H1 (cell line): ENCODE results near the gene ASCC3. TPM values are rescaled to one million over a fixed set of nuclear protein-coding genes. Genes with fewer than 3 reads are reported as not detected.

Experiments used
- CTCF ChIA-PET: fragments of 300-600 bp; sonication (Branson Sonifier 250); formaldehyde crosslinking; loops from one replicate; lab custom pipeline; 2021; ENCODE audit not compliant: partially characterized antibody; lab: Charles Lee
- POLR2A ChIA-PET: fragments of 300-600 bp; sonication (Branson Sonifier 250); formaldehyde crosslinking; loops from one replicate; lab custom pipeline; 2021; ENCODE audit warnings: inconsistent platforms; ENCODE audit not compliant: partially characterized antibody; lab: Charles Lee
- DNase-seq, 2 experiments: peaks; one replicate each; pipeline versions ENCODE4 v3.0.0 to v3.0.0-alpha.2; 2010 to 2022; ENCODE audit warnings: low spot score in 2 of 2, low read depth in 1 of 2, mixed read lengths in 1 of 2
- FAIRE-seq: peaks from 2 replicates; lab custom pipeline; 2011; peaks lifted over from hg19 to GRCh38; lab: Jason Lieb, UNC
- H2AFZ ChIP-seq: 2 replicates; pipeline ENCODE4 v1.8.1; 2012; ENCODE audit warnings: low read length, inconsistent platforms
- H2AK5ac ChIP-seq: 2 replicates; pipeline ENCODE4 v1.6.1; 2013; ENCODE audit warnings: low read depth, low read length
- H2BK120ac ChIP-seq: replicated peaks from 2 replicates; pipeline ENCODE3; 2013; ENCODE audit warnings: low read depth, low read length, inconsistent platforms
- H2BK12ac ChIP-seq: 2 replicates; pipeline ENCODE4 v1.6.1; 2013; ENCODE audit warnings: low read depth, low read length
- H2BK15ac ChIP-seq: 2 replicates; pipeline ENCODE4 v1.6.1; 2013; ENCODE audit warnings: low read length
- H2BK20ac ChIP-seq: 2 replicates; pipeline ENCODE4 v1.6.1; 2013; ENCODE audit warnings: low read length
- H2BK5ac ChIP-seq: 2 replicates; pipeline ENCODE4 v1.6.1; 2013; ENCODE audit warnings: low read depth, low read length
- H3K14ac ChIP-seq: 2 replicates; pipeline ENCODE4 v1.6.1; 2013; ENCODE audit warnings: inconsistent platforms; ENCODE audit not compliant: insufficient read length
- H3K18ac ChIP-seq: 2 replicates; pipeline ENCODE4 v1.6.1; 2013; ENCODE audit warnings: low read length; ENCODE audit errors: extremely low read depth
- H3K23ac ChIP-seq: 2 replicates; pipeline ENCODE4 v1.6.1; 2013; ENCODE audit warnings: inconsistent platforms; ENCODE audit not compliant: insufficient read length
- H3K23me2 ChIP-seq: 2 replicates; pipeline ENCODE4 v1.6.1; 2013; ENCODE audit warnings: low read depth, low read length
- H3K27ac ChIP-seq: 2 replicates; pipeline ENCODE4 v1.6.1; 2011; ENCODE audit warnings: low read depth, low read length, inconsistent platforms
- H3K27me3 ChIP-seq, 4 experiments: replicated peaks in 1 of 4; 1 replicate in 1 of 4; 2 replicates in 3 of 4; pipeline versions ENCODE4 v1.6.1 to v1.8.1; 2011 to 2013; ENCODE audit warnings: low read length in 3 of 4, mild to moderate bottlenecking in 3 of 4, inconsistent platforms in 2 of 4, mixed read lengths in 2 of 4, moderate library complexity in 1 of 4; ENCODE audit not compliant: control insufficient read depth in 3 of 4, insufficient read depth in 3 of 4; ENCODE audit errors: extremely low read depth in 1 of 4
- H3K36me3 ChIP-seq, 4 experiments: 2 replicates each; pipeline versions ENCODE4 v1.6.1 to v1.8.1; 2011 to 2013; ENCODE audit warnings: mild to moderate bottlenecking in 4 of 4, low read length in 3 of 4, moderate library complexity in 2 of 4, control low read depth in 1 of 4, inconsistent platforms in 1 of 4; ENCODE audit not compliant: insufficient read depth in 4 of 4, control insufficient read depth in 2 of 4
- H3K4ac ChIP-seq: replicated peaks from 2 replicates; pipeline ENCODE3; 2013; ENCODE audit warnings: low read length, low read depth, mixed read lengths, inconsistent platforms; ENCODE audit not compliant: insufficient read length
- H3K4me1 ChIP-seq, 4 experiments: replicated peaks in 1 of 4; 1 replicate in 1 of 4; 2 replicates in 3 of 4; pipeline versions ENCODE4 v1.6.1 to v1.8.1; 2011 to 2013; ENCODE audit warnings: low read length in 3 of 4, inconsistent platforms in 2 of 4, mixed read lengths in 1 of 4; ENCODE audit not compliant: insufficient read depth in 4 of 4, control insufficient read depth in 3 of 4
- H3K4me2 ChIP-seq, 2 experiments: 2 replicates each; pipeline versions ENCODE4 v1.6.1 to v1.8.1; 2011 to 2013; ENCODE audit warnings: low read depth in 2 of 2, low read length in 2 of 2, control low read depth in 1 of 2, inconsistent platforms in 1 of 2, mild to moderate bottlenecking in 1 of 2; ENCODE audit not compliant: insufficient read depth in 1 of 2
- H3K4me3 ChIP-seq, 4 experiments: fragments of 200-600, 300-600 bp in 1 of 4; sonication (generic), shearing (Covaris generic), sonication (Bioruptor Twin) in 1 of 4; 2 replicates each; pipeline versions ENCODE4 v1.5.1 to v1.8.1; 2011 to 2016; ENCODE audit warnings: low read length in 4 of 4, low read depth in 3 of 4, control low read depth in 2 of 4, inconsistent platforms in 2 of 4, mild to moderate bottlenecking in 2 of 4, mixed read lengths in 1 of 4, moderate library complexity in 1 of 4; ENCODE audit not compliant: insufficient read depth in 2 of 4; ENCODE audit errors: extremely low read depth in 1 of 4
- H3K56ac ChIP-seq: replicated peaks from 2 replicates; pipeline ENCODE3; 2013; ENCODE audit warnings: low read depth, mild to moderate bottlenecking, mixed read lengths, low read length, inconsistent platforms; ENCODE audit not compliant: insufficient read length
- H3K79me1 ChIP-seq: 2 replicates; pipeline ENCODE4 v1.6.1; 2013; ENCODE audit warnings: low read depth, low read length, control low read depth
- H3K79me2 ChIP-seq, 2 experiments: 2 replicates each; pipeline versions ENCODE4 v1.6.1 to v1.8.1; 2012 to 2013; ENCODE audit warnings: low read length in 2 of 2, mild to moderate bottlenecking in 2 of 2, inconsistent platforms in 1 of 2; ENCODE audit not compliant: insufficient read depth in 2 of 2, control insufficient read depth in 1 of 2
- H3K9ac ChIP-seq, 4 experiments: replicated peaks in 1 of 4; 1 replicate in 1 of 4; 2 replicates in 3 of 4; pipeline versions ENCODE4 v1.6.1 to v1.8.1; 2011 to 2013; ENCODE audit warnings: low read depth in 3 of 4, low read length in 3 of 4, control low read depth in 2 of 4, mild to moderate bottlenecking in 2 of 4, moderate library complexity in 2 of 4, inconsistent platforms in 1 of 4; ENCODE audit errors: extremely low read depth in 1 of 4
- H3K9me3 ChIP-seq, 2 experiments: 2 replicates each; pipeline versions ENCODE4 v1.6.1 to v1.8.1; 2012 to 2013; ENCODE audit warnings: mild to moderate bottlenecking in 2 of 2, moderate library complexity in 2 of 2, control low read depth in 1 of 2, inconsistent platforms in 1 of 2, low read depth in 1 of 2, low read length in 1 of 2, mixed read lengths in 1 of 2; ENCODE audit not compliant: insufficient read depth in 2 of 2
- H4K20me1 ChIP-seq, 2 experiments: replicated peaks in 1 of 2; 2 replicates each; pipeline versions ENCODE3 to v1.8.1; 2011 to 2013; ENCODE audit warnings: inconsistent platforms in 2 of 2, low read length in 2 of 2, mild to moderate bottlenecking in 1 of 2; ENCODE audit not compliant: insufficient read depth in 2 of 2, control insufficient read depth in 1 of 2
- H4K5ac ChIP-seq: 2 replicates; pipeline ENCODE4 v1.6.1; 2013; ENCODE audit warnings: low read length, low read depth, mixed read lengths, inconsistent platforms; ENCODE audit not compliant: insufficient read length
- H4K8ac ChIP-seq: 2 replicates; pipeline ENCODE4 v1.8.0; 2013; ENCODE audit warnings: mild to moderate bottlenecking, moderate library complexity, low read length, inconsistent platforms; ENCODE audit not compliant: insufficient read depth; ENCODE audit errors: extremely low read depth
- H4K91ac ChIP-seq: replicated peaks from 2 replicates; pipeline ENCODE3; 2013; ENCODE audit warnings: low read length, mixed read lengths, inconsistent platforms; ENCODE audit not compliant: insufficient read length
- HDAC2 ChIP-seq, 2 experiments: fragments of 300-600 bp in 1 of 2; sonication (generic) in 1 of 2; IDR thresholded peaks; 2 replicates each; pipeline ENCODE4 v1.6.1; 2011 to 2012; ENCODE audit warnings: low read depth in 2 of 2, low read length in 2 of 2, mild to moderate bottlenecking in 2 of 2, moderate library complexity in 2 of 2, borderline replicate concordance in 1 of 2, inconsistent platforms in 1 of 2
- KDM5A ChIP-seq: fragments of 200-600 bp; IDR thresholded peaks from 2 replicates; pipeline ENCODE4 v1.7.1; 2012; ENCODE audit warnings: mild to moderate bottlenecking, low read length, inconsistent platforms, mixed read lengths
- POLR2AphosphoS5 ChIP-seq: IDR thresholded peaks from 2 replicates; pipeline ENCODE4 v1.6.1; 2011; ENCODE audit warnings: low read depth, low read length
- SP1 ChIP-seq: IDR thresholded peaks from 2 replicates; pipeline ENCODE4 v1.6.1; 2011; ENCODE audit warnings: low read depth, low read length
- SUZ12 ChIP-seq: fragments of 200-600 bp; sonication (generic); IDR thresholded peaks from 2 replicates; pipeline ENCODE4 v1.6.1; 2012; ENCODE audit warnings: mild to moderate bottlenecking, inconsistent platforms, low read length, moderate library complexity, mixed read lengths
- polyA plus RNA-seq, 7 experiments: library from polyadenylated mRNA; depleted of rRNA in 3 of 7; stranded (reverse) in 5 of 7; unstranded in 2 of 7; fragments of >200 nt in 5 of 7; fragments of 200-250 nt in 2 of 7; gene quantifications; 1 replicate in 5 of 7; 2 replicates in 1 of 7; 4 replicates in 1 of 7; pipeline versions ENCODE4 v1.2.1 to v1.2.3, GENCODE V29; 2011 to 2013; ENCODE audit warnings: missing spikeins in 2 of 7, mixed read lengths in 2 of 7
- total RNA-seq: library from RNA; stranded (reverse); fragmentation: NEBNext Ultra II Directional; extraction: Animal tissue kit (Norgen Biotek cat#: 25700); gene quantifications from 2 replicates; pipeline ENCODE4 v1.2.1, GENCODE V29; 2021
- TF ChIP-seq, protein P1 (sequence below): IDR thresholded peaks from 2 replicates; pipeline ENCODE4 v1.6.1; 2012; ENCODE audit warnings: low read length, inconsistent platforms

Gene ASCC3
- total and polyA plus RNA-seq, 2 of the 8 experiments (the other 6 are each of a cell fraction or from before 2014, with no cell fraction given) = 37.5 to 77.8 TPM

DNA sequence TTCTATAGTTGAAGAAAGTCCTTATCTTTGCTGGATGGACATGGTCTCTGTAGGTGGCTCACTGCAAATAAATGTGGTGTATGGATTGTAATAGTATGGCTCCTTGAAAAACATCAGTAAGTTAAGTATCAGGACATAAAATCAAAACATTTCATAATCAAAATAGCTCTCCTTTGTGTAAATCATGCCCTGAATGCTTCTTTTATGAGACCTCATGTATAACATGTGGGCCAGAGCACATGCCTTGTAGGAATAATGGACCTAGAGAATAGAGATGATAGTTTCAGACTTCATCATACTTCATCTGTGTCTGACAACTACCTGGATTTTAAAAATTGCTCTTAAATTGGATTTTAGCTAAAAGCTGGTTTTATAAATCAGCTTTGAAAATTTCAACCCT lies 159.9 kb downstream of the ASCC3 start:
- Histone ChIP-seq H3K4me3 (no peak overlapping the region), H2BK120ac (no peak overlapping the region), H3K27me3 (no peaks in the 10 kb centered on the region), H3K23me2 (no peaks in the 10 kb centered on the region), H4K5ac (no peak overlapping the region), H3K23ac (no peak overlapping the region), H2BK12ac (no peak overlapping the region), H4K8ac (no peak overlapping the region), H3K56ac (no peak overlapping the region), H2AFZ (no peak overlapping the region), H3K36me3 (peaks cover 0 to 6% (median 0%) of the 10 kb centered on the region in 4 experiments; a peak in 2 of 8 replicates), H4K91ac (no peak overlapping the region), H3K79me2 (no peaks in the 10 kb centered on the region), H3K4ac (no peak overlapping the region), H3K9ac (no peak overlapping the region), H3K27ac (no peak overlapping the region), H2BK15ac (no peak overlapping the region), H4K20me1 (no peaks in the 10 kb centered on the region), H2BK5ac (no peak overlapping the region), H2BK20ac (no peak overlapping the region), H3K18ac (no peak overlapping the region), H3K4me2 (no peak overlapping the region), H3K4me1 (no peaks in the 10 kb centered on the region), H3K9me3 (no peaks in the 10 kb centered on the region), H3K79me1 (no peaks in the 10 kb centered on the region), H3K14ac (no peak overlapping the region), H2AK5ac (no peak overlapping the region)
- TF ChIP-seq HDAC2 (IDR thresholded peaks at IDR 0.05; ENCODE audit: borderline replicate concordance in 1 of 2, low read depth in 2 of 2, low read length in 2 of 2) = no peak
- no peak for TF ChIP-seq SUZ12
- TF ChIP-seq, protein P1, sequence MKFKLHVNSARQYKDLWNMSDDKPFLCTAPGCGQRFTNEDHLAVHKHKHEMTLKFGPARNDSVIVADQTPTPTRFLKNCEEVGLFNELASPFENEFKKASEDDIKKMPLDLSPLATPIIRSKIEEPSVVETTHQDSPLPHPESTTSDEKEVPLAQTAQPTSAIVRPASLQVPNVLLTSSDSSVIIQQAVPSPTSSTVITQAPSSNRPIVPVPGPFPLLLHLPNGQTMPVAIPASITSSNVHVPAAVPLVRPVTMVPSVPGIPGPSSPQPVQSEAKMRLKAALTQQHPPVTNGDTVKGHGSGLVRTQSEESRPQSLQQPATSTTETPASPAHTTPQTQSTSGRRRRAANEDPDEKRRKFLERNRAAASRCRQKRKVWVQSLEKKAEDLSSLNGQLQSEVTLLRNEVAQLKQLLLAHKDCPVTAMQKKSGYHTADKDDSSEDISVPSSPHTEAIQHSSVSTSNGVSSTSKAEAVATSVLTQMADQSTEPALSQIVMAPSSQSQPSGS = no peak
- TF ChIP-seq KDM5A = no peak
- TF ChIP-seq POLR2AphosphoS5 = no peak
- TF ChIP-seq SP1 = no peak
- DNase-seq (no peak), FAIRE-seq (no peak)
- ChIA-PET POLR2A (no interaction called here), CTCF (interaction anchor here (0.8 to 3.0 kb wide), 5 partner anchors 8 to 305 kb away, joined by 3 to 13 read pairs (median 7); no protein-coding TSS in a partner anchor)
